HUES6 (cell line): ENCODE results near the gene SECISBP2L.
A peak's percentile ranks its signal among the peaks of the same experiment; 100 is the strongest.
"Not testable (repeated sequence)": the region's sequence is repeated elsewhere in the genome, so short reads cannot be mapped to it uniquely, and the experiment has no call there.

Experiments used
- H3K27ac ChIP-seq: 2 replicates; pipeline ENCODE4 v1.7.0; 2013; ENCODE audit warnings: low read depth, mild to moderate bottlenecking, low read length, inconsistent platforms
- H3K27me3 ChIP-seq: 2 replicates; pipeline ENCODE4 v1.6.1; 2013; ENCODE audit warnings: low read length; ENCODE audit not compliant: control insufficient read depth, insufficient read depth
- H3K36me3 ChIP-seq: 2 replicates; pipeline ENCODE4 v1.6.1; 2013; ENCODE audit warnings: low read length; ENCODE audit not compliant: control insufficient read depth, insufficient read depth
- H3K4me1 ChIP-seq: 2 replicates; pipeline ENCODE4 v1.6.1; 2013; ENCODE audit warnings: low read length; ENCODE audit not compliant: control insufficient read depth, insufficient read depth
- H3K4me3 ChIP-seq: 2 replicates; pipeline ENCODE4 v1.5.1; 2013; ENCODE audit warnings: low read depth, low read length
- H3K9ac ChIP-seq: one replicate; pipeline ENCODE4 v1.6.1; 2013; ENCODE audit warnings: mild to moderate bottlenecking, low read length
- H3K9me3 ChIP-seq: 2 replicates; pipeline ENCODE4 v1.6.1; 2013; ENCODE audit warnings: low read depth, low read length; ENCODE audit not compliant: control insufficient read depth, insufficient read depth

Gene SECISBP2L

DNA sequence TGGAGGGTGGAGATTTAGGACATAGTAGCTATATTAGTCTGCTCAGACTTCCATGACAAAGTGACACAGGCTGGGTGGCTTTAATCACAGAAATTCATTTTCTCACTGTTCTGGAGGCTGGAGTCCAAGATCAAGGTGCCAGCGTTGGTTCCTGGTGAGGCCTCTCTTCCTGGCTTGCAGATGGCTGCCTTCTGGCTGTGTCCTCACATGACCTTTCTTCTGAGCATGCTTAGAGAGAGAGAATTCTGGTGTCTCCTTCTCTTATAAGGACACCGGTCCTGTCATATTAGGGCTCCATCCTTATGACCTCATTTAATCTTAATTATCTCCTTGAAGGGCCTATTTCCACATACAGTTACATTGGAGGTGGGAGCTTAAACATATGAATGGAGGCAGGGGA, 67.6 kb downstream of the SECISBP2L start:
- H3K4me3 ChIP-seq: no peak overlapping the region
- no peak overlapping the region for H3K27ac ChIP-seq
- H3K36me3 ChIP-seq: no peaks in the 10 kb centered on the region
- no peaks in the 10 kb centered on the region for H3K27me3 ChIP-seq
- H3K9ac ChIP-seq: no peak overlapping the region
- H3K9me3 ChIP-seq: no peaks in the 10 kb centered on the region
- H3K4me1 ChIP-seq: peaks cover 18% of the 10 kb centered on the region

DNA sequence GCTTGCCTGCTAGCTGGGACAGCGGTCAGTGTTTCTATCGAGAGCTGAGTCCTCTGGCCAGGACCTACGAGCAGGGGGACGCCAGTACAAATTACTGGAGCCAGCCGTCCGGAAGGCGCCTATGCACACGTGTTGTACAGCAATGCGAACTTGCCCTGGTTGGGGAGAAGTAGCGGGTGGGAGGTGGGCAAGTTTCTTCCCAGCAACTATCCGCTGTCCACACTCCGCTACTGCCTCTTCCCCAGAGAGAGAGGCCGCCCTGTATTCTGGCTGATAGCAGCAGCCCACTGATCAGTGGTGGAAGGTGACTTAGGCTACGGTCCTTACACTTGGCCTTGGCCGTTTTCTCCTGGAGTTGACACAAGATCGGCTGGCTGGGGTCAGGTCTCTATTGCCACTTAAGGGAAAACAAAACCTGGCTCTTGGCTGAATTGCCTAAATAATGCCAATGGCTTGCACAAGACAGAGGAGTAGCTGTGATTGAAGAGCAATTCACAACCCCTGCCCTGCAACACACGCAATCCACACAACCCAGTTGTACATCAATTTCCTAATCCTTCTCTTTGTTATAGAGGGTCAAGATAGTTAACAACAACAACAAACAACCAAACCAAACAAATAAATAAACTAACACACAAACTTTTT, 69.7 kb downstream of the SECISBP2L start:
- Histone ChIP-seq H3K4me3 (peak overlapping the region; percentile 72), H3K27ac (no peak overlapping the region), H3K9ac (peak overlapping the region; percentile 69)

DNA sequence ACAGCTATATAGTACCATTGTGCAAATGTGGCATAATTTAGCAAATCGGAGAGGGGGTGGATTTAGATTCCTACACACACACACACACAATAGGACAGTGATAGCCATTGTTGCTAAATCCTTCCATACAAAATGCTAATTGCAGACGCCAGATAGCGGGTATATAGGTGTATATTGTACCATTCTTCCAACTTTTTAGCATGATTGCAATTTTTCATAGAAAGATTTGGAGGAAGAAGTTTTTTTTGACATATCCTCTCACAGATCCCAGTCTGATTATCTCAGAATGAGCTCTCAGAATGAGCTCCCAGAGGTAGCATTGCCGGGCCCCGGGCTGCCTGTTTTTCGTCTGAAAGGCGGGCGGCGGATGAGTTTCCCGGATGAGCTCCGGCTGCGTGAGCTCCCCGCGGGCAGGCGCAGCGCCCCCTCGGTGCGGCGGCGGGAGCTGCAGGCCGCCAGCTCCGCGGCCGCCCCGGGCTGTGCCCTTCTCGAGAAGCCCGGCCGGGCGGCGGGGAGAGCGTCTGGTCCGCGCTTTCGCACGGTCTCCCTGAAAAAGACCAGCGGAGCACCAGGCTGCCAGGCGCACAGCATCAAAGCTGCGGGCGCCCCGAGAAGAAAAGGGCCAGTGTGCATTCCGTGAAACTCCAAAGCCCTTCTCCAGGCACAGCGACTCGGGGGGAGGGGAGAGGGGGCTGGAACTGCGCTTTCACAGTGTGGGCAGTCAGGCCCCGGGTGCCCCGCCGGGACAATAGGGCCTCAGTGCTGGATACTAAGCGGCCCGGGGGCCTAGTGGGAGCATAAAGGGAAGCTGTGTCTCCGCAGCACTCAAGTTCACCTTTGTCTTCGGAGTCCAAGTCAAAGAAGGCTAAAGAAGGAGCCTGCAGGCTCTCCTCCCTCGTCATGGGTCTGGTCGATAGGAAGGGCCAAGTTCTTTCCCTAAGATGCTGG, 70.5 kb downstream of the SECISBP2L start:
- Histone ChIP-seq H3K4me1 (peaks cover 18% of the 10 kb centered on the region), H3K27ac (no peak overlapping the region), H3K27me3 (no peaks in the 10 kb centered on the region), H3K9me3 (no peaks in the 10 kb centered on the region), H3K36me3 (no peaks in the 10 kb centered on the region), H3K9ac (peak overlapping the region; percentile 81), H3K4me3 (peak overlapping the region; percentile 72)

More for the DNA sequence above, 69.7 kb downstream of the SECISBP2L start:
- Histone ChIP-seq H3K4me1 (peaks cover 18% of the 10 kb centered on the region), H3K9me3 (no peaks in the 10 kb centered on the region), H3K27me3 (no peaks in the 10 kb centered on the region), H3K36me3 (no peaks in the 10 kb centered on the region)

DNA sequence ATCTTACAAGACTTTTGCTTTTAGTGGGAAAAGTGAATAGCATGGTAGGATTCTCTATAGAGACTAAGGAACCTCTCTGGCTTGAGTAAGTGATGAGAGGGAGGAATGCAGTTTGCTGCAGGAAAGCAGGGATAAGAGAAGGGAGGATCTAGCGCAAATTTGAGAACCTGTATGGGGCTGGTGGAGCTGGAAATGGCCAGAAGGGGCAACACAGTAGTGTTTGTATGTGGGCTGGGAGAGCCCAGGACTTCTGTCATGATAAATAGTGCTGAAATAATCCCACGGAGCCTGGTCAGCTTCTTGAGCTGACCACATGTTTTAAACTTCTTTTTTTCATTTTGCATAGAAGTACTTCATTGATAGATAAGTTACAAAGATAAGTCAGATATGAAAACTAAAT, 71.4 kb downstream of the SECISBP2L start:
- Histone ChIP-seq H3K9me3 (no peaks in the 10 kb centered on the region), H3K4me1 (peaks cover 18% of the 10 kb centered on the region), H3K4me3 (0 out of 2 replicates have a peak overlapping the region, but pooled peaks have one; percentile 53), H3K27me3 (no peaks in the 10 kb centered on the region), H3K36me3 (no peaks in the 10 kb centered on the region), H3K27ac (no peak overlapping the region), H3K9ac (no peak overlapping the region)

DNA sequence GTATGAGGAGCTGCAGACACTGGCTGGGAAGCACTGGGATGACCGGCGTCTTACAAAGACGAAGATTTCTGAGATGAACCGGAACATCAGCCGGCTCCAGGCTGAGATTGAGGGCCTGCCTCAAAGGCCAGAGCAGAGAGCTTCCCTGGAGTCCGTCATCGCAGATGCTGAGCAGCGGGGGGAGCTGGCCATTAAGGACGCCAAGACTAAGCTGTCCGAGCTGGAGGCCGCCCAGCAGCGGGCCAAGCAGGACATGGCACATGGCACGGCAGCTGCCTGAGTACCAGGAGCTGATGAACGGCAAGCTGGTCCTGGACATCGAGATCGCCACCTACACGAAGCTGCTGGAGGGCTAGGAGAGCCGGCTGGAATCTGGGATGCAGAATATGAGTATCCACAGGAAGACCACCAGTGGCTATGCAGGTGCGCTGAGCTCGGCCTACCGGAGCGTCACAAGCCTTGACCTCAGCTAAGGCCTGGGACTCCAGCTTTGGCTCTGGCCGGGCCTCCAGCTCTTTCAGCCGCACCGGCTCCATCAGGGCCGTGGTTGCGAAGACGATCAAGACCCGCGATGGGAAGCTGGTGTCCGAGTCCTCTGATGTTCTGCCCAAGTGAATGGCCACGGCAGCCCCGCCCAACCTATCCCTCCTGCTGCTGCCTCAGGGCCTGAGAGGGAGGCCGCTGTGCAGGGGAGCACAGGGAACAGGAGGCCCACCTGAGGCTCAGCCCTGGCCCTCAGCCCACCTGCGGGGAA, 73.3 kb downstream of the SECISBP2L start:
- H3K9ac ChIP-seq: no peak overlapping the region
- H3K27ac ChIP-seq: no peak overlapping the region
- H3K27me3 ChIP-seq: no peaks in the 10 kb centered on the region
- H3K9me3 ChIP-seq: no peaks in the 10 kb centered on the region
- H3K36me3 ChIP-seq: no peaks in the 10 kb centered on the region
- H3K4me1 ChIP-seq: peaks cover 18% of the 10 kb centered on the region
- no peak overlapping the region for H3K4me3 ChIP-seq

DNA sequence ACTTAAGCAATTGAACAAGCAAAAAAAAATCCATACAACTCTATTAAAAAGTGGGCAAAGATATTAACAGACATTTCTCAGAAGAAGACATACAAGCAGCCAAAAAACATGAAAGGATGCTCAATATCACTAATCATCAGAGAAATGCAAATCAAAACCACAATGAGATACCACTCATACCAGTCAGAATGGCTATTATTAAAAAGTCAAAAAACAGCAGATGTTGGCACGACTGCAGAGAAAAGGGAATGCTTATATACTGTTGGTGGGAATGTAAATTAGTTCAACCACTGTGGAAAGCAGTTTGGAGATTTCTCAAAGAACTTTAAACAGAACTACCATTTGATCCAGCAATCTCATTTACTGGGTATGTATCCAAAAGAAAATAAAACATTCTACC, 75.3 kb downstream of the SECISBP2L start:
- H3K9me3 ChIP-seq, H3K9ac ChIP-seq, H3K27ac ChIP-seq: not testable (repeated sequence)

DNA sequence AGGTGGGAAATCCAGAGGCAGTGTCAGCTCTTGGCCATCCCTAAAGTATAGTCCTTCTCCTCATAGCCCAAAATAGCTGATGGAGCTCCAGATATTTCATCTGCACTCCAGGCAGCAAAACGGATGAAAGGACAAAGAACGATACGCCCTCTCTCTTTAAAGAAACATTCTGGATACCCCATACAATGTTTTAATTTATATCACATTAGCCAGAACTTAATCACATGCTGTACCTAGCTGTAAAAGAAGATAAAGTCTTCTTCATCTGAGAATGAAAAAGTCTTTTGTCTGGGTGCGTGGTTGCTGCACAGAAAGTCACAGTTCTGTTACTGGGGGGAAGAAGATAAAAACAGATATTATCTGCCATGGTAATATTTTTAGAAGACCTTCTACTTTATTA, 78.2 kb downstream of the SECISBP2L start:
- H3K36me3 ChIP-seq: no peaks in the 10 kb centered on the region
- peaks cover 3% of the 10 kb centered on the region; the same call in 1 of the 2 replicates for H3K4me1 ChIP-seq
- H3K27me3 ChIP-seq: peaks cover 6% of the 10 kb centered on the region
- H3K4me3 ChIP-seq: no peak overlapping the region
- no peaks in the 10 kb centered on the region for H3K9me3 ChIP-seq
- H3K27ac ChIP-seq: no peak overlapping the region
- H3K9ac ChIP-seq: no peak overlapping the region

More for the DNA sequence above, 75.3 kb downstream of the SECISBP2L start:
- H3K4me1 ChIP-seq, H3K4me3 ChIP-seq, H3K36me3 ChIP-seq, H3K27me3 ChIP-seq: not testable (repeated sequence)

DNA sequence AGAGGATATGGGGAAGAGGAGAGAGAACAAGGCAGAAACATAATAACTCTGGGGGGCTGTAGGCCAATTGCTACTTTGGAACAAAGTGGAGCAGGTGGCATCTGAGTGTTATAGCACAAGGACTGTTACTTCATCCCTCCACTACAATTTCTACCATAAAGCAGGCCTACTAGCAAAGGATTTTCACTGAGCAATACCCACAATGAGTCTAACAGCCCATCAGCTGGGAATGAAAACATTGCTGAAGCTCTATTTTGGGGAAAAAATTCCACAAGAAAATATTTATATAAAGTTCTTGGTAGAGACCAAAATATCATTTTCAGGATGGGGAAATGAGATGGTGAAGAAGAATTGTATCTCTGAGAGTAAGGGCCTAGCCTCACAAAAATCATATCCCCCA, 78.9 kb downstream of the SECISBP2L start:
- Histone ChIP-seq H3K9me3 (no peaks in the 10 kb centered on the region), H3K4me1 (peaks cover 7% of the 10 kb centered on the region; the same call in 1 of the 2 replicates), H3K4me3 (no peak overlapping the region), H3K9ac (no peak overlapping the region), H3K27me3 (peaks cover 14% of the 10 kb centered on the region), H3K27ac (no peak overlapping the region), H3K36me3 (no peaks in the 10 kb centered on the region)

DNA sequence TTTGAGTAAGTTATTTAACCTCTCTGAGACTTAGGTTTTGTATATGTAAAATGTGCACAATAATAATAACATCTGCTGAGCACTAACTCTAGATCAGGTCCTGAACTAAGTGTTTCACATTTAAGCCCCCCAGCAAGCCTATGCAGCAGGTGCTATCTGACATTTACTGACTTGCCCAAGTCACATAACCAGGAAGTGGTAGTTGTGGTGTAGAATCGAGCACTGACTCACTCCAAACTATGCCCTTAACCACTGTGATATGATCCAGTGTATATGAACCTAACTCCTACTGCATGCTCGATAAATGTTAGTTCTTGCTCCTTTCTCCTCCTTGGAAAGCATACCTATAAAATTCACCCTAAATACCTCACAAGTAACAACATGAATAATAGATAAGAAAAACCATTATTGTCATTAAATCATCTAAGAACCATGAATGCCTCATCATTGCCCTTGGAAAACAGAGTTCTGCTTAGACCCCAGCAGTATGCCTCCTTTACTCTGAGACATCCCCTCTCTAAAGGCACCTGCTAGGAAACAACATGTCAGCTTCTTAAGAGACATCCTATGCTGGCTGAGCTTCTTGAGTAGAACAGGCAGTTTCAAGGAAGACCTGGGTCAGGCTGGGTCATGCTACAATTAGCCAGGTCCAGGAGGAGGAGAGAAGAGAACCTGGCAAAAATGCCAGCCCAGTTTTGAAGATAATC, 79.5 kb downstream of the SECISBP2L start:
- no peak overlapping the region for H3K27ac ChIP-seq
- H3K9ac ChIP-seq: no peak overlapping the region
- peaks cover 19% of the 10 kb centered on the region for H3K27me3 ChIP-seq
- H3K4me1 ChIP-seq: peaks cover 7% of the 10 kb centered on the region; the same call in 1 of the 2 replicates
- no peaks in the 10 kb centered on the region for H3K36me3 ChIP-seq
- H3K9me3 ChIP-seq: no peaks in the 10 kb centered on the region
- H3K4me3 ChIP-seq: no peak overlapping the region

DNA sequence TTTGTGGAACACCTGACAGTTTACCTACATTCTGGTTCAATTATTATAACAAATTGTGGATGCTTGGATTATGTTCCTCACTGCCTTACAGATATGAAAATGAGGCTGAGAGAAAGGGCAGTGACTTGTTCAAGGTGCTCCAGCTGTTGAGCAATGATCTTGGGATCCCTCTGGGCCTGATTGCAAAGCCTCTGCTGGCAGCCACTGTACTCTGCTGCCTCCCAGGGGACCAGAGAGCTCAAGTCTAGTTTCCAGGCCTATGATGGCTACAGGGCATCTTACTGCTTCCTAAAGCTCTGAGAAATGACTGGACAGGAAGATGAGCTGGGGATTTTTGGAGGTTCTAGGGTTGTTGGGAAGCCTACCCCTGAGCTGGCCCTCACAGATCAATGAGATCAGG, 80.3 kb downstream of the SECISBP2L start:
- Histone ChIP-seq H3K9me3 (no peaks in the 10 kb centered on the region), H3K36me3 (no peaks in the 10 kb centered on the region), H3K4me3 (no peak overlapping the region), H3K4me1 (peaks cover 7% of the 10 kb centered on the region; the same call in 1 of the 2 replicates), H3K27ac (no peak overlapping the region), H3K9ac (no peak overlapping the region), H3K27me3 (peaks cover 27% of the 10 kb centered on the region)
